Putamen (tissue), 1 donor: Measurements from ENCODE around the gene NISCH.

Experiments used
- DNase-seq: peaks from one replicate; pipeline ENCODE4 v3.0.0-alpha.2; 2016; ENCODE audit warnings: low spot score

Gene NISCH

DNA sequence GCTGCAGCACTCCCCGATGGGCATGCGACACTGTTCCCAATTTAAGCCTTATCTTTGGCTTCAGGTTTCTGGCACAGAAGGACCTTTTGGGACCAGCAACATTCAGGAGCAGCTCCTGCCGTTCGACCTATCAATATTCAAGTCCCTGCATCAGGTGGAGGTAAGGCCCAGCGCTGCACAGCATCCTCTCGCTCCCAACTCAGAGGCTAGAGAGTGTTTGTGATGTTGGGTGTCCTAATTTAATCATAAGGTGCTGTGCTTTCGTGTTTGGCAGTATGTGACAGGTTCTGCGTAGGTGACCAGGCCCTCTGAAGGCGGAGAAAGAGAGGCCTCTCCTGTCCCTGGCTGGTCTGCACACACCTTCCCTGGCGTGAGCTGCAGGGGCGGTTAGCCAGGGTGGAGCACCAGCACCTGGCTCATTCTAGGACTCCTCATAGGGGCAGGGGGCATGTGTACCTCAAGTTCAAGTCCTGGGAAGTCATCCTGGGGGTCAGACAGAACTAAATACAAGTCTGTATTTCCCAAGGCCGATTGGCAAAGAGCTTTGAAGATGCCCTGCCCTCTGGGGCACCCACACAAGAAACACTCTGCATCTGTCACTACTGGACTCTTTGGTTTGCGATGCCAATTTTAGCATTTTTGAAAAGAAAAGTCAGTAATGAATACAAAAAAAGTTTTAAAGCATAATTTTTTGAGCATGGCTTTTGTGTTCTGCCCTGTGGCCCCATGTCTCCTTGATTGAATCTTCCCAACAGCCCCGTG, 17.0 kb downstream of the NISCH start:
- DNase-seq, result no peak

DNA sequence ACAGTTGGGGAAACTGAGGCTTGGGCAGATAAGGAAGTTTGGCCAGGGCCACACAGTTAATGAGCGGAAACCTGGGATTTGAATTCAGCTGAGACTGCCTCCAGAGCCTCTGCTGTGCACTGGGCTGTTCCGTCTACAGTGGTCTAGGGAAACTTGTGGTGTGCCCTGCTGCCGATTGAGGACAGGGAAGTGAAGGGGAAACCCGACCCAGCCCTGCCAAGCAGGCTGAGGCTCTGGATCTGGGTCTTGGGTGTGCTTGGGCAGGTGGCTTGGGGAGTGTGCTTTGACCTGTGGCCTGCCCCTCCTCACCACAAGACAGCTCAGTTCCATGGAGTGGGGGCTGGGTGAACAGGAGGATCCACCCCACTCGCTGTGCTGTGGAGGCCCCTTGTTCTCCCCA, 17.6 kb downstream of the NISCH start:
- no peak for DNase-seq

DNA sequence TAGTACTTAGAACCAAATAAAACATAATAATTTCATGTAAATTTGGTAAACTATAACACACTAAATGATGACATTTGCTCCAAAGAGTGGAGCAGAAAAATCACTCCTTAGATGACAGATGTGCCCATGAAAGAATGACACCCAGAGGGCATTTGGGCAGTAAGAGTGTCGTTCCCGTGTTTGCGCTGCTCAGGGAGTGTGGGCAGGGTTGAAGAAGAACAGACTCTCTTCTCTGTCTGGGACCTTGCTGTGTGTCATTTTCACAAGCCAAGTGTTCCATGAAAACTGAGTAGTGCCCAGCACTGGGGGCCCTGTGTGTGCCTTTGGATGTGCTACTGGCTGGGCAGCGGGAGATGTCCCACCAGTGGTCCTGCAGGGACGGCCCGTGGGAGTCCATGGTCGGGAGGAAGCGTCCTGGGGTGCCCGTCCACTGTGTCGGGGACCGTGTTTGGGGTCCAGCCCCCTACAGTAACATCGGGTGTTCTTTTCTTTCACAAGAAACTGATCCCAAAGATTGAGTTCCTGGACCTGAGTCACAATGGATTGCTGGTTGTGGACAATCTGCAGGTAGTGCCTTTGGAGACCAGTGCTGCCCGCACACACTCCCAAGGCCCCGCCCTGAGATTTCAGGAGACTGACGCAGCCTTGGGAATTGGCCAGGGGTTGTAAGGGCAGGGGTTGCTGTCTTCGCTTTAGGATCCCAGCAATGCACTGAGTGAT, 21.8 kb downstream of the NISCH start:
- no peak for DNase-seq

DNA sequence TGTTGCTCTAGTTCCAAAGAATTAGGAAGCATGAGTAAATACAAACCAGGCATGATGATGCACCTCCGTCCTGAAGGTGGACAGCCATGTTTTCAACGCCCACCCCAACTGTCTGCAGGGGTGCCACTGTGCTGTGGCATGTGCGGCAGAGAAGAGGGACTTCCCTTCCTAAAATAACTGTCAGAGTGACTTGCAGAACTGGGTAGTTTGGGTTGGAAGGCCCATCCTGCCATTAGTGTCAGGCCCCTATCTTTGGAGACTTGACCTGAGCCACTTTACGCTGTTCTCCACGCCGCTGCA, 22.3 kb downstream of the NISCH start:
- no peak for DNase-seq

DNA sequence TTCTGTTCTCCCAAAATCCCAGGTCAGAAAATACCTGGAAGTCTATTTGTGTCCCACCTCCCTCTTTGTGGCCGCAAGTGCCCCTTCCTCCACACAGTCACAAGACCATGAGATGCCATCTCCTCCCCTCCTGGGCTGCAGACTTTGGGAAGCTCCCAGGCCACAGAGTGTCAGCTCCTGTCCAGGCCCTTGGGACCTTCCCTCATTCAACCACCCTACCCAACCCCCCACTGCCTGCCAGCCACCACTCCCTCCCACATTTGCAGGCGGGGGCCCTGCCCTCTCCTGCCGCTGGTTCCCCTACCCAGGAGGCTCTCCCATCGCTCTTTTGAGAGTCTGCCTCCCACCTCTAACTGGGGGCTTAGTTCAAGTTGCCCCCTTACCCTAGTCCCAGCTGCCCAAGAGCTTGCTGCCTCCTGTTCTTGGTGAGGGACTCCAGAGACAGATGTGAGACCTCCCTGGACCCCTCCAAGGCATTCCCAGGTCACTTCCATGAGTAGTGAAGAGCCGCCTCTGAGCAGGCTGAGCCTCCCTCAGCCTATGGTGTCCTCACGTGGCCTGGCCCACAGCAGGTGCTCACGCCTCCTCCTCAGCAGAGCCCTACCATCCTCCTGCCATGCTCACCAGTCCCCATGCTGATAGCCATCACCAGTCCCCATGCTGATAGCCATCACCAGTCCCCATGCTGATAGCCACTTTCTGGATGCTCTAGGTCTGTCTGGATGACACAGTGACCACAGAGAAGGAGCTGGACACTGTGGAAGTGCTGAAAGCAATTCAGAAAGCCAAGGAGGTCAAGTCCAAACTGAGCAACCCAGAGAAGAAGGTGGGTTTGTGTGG, 23.9 kb downstream of the NISCH start:
- DNase-seq, result no peak

DNA sequence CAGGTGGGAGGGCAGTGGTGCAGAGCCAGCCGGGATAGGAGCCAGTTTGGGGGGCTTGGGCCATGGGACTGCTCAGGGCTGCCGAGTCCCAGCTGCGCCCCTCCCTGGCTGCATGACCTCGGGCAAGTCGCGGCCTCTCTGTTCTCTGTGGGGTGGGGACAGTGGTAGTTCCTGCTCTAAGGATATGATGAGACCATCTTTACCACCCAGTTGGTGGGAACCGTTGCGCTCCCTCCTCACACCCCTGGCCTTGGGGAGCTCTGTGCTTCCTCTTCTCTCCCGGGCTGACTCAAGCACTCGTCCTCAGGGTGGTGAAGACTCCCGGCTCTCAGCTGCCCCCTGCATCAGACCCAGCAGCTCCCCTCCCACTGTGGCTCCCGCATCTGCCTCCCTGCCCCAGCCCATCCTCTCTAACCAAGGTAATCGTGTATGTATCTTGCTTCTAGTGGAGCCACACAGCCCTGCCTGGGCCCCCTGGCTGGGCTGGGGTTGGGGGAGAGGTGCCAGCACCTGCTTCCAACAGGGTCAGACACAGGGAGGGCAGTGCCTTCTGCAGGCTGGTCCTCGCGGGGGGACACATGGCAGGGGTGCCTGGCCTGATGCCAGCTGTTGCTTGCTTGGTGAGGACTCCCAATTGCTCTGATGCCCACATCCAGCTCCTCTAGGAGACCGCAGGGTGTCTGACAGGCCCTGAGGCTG, 24.6 kb downstream of the NISCH start:
- no peak for DNase-seq

DNA sequence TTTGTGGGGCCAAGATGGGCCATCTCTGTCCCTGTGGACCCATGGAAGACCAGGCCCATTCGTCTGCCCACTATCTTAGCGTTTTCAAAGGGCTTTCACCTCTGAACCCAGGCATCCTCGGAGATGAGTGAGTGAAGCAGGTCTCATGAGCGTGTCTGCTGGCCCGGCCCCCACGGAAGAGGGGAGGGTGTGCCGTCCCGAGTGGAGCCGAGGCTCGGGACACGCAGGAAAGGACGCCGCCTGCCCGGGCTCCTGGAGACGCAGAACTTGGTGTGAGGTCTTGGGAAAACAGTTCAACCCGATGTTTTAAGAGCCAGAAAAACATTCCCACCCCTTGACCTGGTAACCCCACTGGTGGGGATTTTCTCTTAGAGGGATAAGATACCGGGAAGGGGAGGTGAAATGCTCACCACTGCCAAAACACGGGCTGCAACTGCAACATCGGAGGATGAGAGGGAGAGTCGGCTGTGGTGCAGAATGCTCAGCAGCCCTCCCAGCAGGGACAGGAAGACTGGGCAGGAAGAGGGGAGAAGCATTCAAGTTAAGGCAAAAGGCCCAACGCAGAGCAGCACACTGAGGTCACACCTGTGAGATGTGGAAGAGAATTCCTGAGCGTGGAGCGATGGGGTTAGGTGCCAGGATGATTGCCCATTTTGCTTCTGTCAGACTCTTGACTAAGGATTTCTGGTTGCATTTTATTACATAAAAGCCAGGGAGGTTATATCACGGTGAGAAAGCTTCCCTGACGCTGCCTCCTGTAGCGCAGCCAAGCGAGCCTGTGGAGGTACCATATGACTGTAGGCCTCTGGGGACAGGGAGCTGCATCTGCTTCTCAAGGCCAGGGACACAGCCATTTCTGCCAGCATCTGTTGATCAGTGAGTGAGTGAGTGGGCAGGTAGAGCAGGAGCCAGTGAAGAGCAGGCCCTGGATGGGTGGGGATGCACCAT, 25.6 kb downstream of the NISCH start:
- DNase-seq, result peak; percentile 37

DNA sequence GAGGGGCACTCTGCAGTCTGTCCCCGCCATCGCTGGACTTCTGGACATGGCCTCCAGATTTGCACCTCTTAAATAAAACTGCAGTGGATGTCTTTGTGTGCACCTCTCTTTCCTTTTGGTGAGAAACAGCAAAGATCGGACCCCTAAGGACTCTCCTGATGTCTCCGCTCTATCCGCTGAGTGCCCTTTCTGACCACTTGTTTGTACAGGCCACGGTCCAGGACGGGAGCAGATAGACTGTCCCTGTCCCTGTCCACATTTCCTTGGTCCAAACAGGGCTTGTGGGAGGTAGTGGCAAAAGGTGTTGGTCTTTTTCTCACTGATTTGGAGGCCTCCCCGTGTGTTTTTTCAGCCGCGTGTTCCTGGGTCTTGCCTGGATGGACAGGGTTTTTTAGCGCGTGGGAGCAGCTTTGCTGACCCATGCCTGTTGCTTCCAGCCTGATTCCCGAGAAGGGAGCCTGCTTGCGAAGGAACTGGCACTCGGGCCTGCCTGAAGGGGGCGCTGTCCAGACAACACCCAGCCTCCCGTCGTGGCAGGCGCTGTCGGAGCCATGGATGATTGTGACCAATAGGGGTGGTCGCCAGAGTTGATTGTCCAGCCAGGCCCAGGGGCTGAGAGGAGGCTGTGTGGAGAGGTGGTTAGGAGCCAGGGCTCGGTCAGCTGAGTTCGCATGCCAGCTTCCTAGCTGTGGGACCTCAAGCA, 26.6 kb downstream of the NISCH start:
- DNase-seq, result no peak

DNA sequence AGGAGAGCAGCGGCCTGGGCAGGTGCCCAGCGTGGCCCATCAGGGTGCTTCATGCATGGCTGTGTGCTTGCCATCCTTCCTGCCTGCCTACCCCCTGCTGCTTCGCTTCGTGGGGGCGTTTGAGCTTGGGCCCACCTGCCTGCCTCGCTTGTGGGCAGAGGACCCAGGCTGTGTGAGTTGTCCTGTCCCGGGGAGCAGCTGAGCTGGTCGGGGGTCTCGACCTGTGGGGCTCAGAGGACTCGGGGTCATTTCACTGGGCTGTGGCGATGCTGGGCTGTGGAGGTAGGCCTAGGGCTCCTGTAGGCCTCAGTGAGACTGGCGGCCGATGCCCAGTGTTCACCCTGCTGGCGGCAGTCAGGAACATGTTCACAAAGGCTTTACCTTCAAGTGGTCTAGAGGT, 27.7 kb downstream of the NISCH start:
- no peak for DNase-seq

DNA sequence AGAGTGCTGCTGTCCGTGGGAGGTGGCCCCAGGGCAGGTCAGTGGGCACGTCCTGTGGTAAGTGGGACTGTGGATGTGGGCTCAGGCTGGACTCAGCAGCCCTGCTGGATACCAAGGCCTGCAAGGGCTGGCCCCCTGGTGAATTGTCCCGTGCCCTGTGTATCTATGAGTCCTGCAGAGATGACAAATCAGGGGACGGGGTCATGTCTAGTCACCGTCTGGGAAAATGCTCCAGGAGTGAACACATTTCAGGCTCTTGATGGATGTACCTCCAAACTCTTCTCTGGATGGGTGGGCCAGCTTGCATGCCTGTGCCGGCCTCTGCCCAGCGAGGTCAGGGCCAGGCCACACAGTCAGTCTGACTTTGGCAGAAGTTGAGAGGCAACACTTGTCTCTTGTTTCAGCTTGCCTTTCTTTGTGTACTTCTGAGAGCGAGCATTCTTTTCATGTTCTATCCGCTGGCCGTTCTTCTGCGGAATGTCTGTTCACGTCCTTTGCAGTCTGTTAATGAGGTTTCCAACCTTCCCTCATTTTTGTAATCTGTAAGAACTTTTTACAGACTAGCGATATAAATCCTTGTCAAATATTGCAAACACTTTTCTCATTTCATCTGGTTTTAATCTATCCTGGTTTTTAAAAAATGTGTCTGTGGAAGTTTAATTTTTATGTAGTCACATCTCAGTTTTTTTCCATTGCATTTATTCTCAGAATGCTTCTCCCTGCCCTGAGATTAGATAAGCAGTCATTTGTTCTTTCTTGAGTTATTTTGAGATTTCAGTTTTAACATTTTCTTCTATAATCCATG, 28.4 kb downstream of the NISCH start:
- DNase-seq, result no peak

DNA sequence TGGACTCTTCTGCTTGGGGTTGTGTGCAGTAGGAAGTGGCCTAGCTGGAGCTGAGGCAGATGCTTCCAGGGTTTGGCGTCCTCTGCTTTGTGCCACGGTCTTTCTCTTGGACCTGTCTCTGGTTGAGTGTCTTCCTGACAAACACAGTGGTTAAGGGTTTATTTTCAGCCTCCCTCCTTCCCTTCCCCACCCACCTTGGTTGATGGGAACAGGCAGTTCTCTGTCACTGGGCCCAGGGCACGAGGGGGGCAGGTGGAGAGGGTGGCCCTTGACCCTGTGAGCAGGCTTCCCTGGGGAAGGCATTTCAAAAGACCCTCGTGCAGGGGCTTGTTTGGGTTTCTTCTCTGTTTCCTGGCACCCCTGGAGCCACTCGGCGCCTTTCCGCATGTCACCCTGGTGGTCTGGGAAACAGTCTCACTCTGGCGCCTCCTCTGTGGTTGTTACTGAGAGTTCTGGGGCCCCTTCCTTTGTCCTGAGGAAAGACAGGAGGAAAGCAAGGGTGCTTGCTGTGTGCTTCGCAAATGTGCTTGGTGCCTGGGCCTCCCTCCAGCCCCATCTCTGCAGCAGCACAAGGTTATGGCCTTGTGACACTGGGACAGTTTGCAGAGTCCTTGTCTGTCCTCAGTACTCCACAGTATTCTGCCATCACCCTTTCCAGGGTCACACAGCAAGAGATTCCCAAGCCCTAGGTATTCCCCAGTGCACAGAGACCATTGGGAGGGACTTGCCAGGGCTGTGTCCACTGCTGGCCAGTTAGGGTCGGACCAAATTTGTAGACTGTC, 29.5 kb downstream of the NISCH start:
- DNase-seq, result no peak

DNA sequence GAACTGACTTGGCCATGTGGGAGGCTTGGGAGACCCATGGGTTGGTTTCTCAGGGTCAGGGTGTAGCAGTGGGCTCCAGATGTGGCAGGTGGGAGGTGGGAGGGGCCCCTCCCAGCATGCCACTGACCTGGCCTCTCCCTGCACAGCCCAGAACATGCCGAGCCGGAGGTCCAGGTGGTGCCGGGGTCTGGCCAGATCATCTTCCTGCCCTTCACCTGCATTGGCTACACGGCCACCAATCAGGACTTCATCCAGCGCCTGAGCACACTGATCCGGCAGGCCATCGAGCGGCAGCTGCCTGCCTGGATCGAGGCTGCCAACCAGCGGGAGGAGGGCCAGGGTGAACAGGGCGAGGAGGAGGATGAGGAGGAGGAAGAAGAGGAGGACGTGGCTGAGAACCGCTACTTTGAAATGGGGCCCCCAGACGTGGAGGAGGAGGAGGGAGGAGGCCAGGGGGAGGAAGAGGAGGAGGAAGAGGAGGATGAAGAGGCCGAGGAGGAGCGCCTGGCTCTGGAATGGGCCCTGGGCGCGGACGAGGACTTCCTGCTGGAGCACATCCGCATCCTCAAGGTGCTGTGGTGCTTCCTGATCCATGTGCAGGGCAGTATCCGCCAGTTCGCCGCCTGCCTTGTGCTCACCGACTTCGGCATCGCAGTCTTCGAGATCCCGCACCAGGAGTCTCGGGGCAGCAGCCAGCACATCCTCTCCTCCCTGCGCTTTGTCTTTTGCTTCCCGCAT, 31.8 kb downstream of the NISCH start:
- no peak for DNase-seq

DNA sequence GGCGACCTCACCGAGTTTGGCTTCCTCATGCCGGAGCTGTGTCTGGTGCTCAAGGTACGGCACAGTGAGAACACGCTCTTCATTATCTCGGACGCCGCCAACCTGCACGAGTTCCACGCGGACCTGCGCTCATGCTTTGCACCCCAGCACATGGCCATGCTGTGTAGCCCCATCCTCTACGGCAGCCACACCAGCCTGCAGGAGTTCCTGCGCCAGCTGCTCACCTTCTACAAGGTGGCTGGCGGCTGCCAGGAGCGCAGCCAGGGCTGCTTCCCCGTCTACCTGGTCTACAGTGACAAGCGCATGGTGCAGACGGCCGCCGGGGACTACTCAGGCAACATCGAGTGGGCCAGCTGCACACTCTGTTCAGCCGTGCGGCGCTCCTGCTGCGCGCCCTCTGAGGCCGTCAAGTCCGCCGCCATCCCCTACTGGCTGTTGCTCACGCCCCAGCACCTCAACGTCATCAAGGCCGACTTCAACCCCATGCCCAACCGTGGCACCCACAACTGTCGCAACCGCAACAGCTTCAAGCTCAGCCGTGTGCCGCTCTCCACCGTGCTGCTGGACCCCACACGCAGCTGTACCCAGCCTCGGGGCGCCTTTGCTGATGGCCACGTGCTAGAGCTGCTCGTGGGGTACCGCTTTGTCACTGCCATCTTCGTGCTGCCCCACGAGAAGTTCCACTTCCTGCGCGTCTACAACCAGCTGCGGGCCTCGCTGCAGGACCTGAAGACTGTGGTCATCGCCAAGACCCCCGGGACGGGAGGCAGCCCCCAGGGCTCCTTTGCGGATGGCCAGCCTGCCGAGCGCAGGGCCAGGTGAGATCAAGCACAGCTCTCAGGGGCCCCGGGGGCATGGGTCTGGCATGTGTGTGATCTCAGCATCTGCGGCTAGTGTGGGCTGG, 32.6 kb downstream of the NISCH start:
- no peak for DNase-seq

DNA sequence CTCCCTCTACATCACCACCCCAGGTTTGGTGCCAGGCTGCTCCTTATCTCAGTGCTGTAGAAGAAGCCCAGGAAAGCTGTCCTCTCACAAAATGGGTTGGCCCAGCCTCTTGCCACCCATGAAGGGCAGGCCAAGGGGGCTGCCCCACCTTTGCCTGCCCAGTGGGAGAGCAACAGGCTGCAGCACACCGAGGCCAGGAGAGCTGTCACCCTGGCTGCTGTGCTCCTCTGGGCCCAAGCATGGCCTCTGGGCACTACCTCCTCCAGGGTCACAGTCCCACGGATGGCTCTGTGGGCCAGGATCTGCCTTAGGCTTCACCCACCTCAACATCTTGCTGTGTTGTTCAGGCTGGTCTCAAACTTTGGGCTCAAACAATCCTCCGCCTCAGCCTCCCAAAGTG, 33.3 kb downstream of the NISCH start:
- DNase-seq, result no peak

DNA sequence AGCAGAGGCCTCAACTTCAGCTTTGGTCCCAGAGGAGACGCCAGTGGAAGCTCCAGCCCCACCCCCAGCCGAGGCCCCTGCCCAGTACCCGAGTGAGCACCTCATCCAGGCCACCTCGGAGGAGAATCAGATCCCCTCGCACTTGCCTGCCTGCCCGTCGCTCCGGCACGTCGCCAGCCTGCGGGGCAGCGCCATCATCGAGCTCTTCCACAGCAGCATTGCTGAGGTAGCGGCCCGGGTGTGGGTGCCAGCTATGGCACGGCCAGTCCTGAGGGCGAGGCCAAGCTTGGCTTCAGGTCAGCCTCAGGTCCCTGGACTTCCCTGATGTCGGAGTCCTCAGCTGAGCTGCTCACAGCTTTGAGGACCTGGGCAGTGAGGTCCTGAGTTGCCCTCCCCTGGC, 34.0 kb downstream of the NISCH start:
- no peak for DNase-seq

DNA sequence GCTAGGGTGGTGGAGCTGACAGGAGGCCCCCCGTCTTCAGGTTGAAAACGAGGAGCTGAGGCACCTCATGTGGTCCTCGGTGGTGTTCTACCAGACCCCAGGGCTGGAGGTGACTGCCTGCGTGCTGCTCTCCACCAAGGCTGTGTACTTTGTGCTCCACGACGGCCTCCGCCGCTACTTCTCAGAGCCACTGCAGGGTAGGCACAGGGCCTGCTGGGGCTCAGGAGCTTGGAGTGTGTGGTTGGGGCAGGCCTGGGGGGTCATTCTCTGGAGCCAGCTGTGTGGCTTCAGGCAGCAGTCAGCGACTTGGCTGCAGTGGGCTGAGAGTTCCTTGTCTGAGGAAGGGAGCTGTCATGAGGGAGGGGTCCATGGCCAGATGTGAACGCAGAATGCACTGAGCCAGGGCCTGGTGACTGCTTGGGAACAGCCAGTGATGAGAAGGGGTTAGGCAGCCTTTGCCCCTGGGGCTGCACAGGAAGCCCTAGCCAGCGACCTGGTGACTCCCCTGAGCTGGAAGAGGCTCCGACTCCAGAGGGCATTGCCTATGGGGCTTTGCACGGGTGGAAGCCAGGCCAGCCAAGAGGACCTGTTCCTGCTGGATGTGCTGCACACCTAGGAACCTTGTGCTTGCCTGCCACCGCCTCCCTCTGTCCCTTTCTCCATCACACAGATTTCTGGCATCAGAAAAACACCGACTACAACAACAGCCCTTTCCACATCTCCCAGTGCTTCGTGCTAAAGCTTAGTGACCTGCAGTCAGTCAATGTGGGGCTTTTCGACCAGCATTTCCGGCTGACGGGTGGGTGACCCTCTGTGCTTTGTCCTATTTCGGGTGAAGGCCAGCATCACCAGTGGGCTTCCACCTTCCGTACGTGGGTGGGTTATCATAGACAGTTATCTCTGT, 34.9 kb downstream of the NISCH start:
- DNase-seq, result no peak
